Memory B cell (primary cell): ENCODE data around the gene CEP63.
"Not testable (repeated sequence)": the region's sequence is repeated elsewhere in the genome, so short reads cannot be mapped to it uniquely, and the experiment has no call there.

Experiments used
- ATAC-seq: fragments of 150-1000 bp; cut with Tn5 transposase; 2 replicates; pipeline ENCODE4 v1.10.0; 2021; ENCODE audit warnings: low read depth, mild to moderate bottlenecking, moderate library complexity
- DNase-seq, 2 donors: peaks; one replicate each; pipeline ENCODE4 v3.0.0; 2022; ENCODE audit warnings: low spot score in 2 of 2
- H3K27ac Mint-ChIP-seq: one replicate; pipeline ENCODE4 v1.8.0; 2022; ENCODE audit warnings: mild to moderate bottlenecking, moderate library complexity, mixed read lengths
- H3K27me3 Mint-ChIP-seq: one replicate; pipeline ENCODE4 v1.8.0; 2022; ENCODE audit warnings: mixed read lengths
- H3K36me3 Mint-ChIP-seq: one replicate; pipeline ENCODE4 v1.8.0; 2022; ENCODE audit warnings: mild to moderate bottlenecking, mixed read lengths
- H3K4me1 Mint-ChIP-seq: one replicate; pipeline ENCODE4 v1.8.0; 2022; ENCODE audit warnings: mixed read lengths
- H3K4me3 Mint-ChIP-seq: one replicate; pipeline ENCODE4 v1.8.0; 2022; ENCODE audit warnings: mild to moderate bottlenecking, moderate library complexity, mixed read lengths
- H3K9me3 Mint-ChIP-seq: one replicate; pipeline ENCODE4 v1.8.0; 2022; ENCODE audit warnings: mixed read lengths

CEP63 gene

DNA sequence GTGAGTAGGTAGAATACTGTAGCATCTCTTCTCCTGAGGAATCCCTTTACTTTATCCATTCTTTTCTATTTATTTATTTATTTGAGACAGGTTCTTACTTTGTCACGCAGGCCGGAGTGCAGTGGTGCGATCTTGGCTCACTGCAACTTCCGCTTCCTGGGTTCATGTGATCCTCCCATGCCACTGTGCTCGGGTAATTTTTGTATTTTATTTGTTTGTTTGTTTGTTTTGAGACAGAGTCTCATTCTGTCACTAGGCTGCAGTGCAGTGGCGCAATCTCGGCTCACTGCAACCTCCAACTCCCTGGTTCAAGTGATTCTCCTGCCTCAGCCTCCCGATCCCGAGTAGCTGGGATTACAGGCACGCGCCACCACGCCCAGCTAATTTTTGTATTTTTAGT lies 58.9 kb downstream of the CEP63 start:
- not testable (repeated sequence) for H3K4me3 Mint-ChIP-seq, H3K9me3 Mint-ChIP-seq

GRCh38 chr3:134545818-134546217 lies 60.0 kb downstream of the CEP63 start:
- Mint-ChIP-seq H3K27me3 (no peaks in the 10 kb centered on the region), H3K36me3 (peaks cover 35% of the 10 kb centered on the region), H3K27ac (no peak overlapping the region), H3K4me1 (peaks cover 3% of the 10 kb centered on the region), H3K9me3 (no peaks in the 10 kb centered on the region), H3K4me3 (no peak overlapping the region)
- no peak for ATAC-seq
- DNase-seq: no peak

More for the DNA sequence above, 58.9 kb downstream of the CEP63 start:
- H3K27me3 Mint-ChIP-seq, H3K4me1 Mint-ChIP-seq, ATAC-seq, H3K27ac Mint-ChIP-seq, DNase-seq: not testable (repeated sequence)
- peaks cover 28% of the 10 kb centered on the region for H3K36me3 Mint-ChIP-seq

DNA sequence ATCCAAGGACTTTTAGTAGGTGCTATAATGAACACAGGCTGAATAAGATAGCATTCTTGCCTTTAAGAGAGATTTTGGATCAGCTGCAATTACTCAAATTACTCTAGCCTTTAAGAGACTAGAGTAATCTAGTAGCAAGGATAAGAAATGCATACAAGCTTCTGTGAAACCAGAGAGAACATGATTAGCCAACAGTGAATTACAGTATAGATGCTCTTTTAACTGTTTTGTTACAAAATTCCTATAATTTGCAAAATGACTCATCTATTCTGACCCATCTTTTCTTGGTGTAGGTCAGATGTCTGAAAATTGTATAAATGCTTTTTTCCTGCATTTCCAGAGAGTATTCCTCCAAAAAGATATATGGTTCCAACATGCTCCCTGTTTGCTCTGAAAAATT lies 66.9 kb downstream of the CEP63 start:
- no peaks in the 10 kb centered on the region for H3K27me3 Mint-ChIP-seq
- DNase-seq (no peak), ATAC-seq (no peak)
- no peak overlapping the region for H3K4me3 Mint-ChIP-seq
- H3K4me1 Mint-ChIP-seq: peaks cover 3% of the 10 kb centered on the region
- H3K36me3 Mint-ChIP-seq: peaks cover 39% of the 10 kb centered on the region
- H3K9me3 Mint-ChIP-seq: no peaks in the 10 kb centered on the region
- no peak overlapping the region for H3K27ac Mint-ChIP-seq

DNA sequence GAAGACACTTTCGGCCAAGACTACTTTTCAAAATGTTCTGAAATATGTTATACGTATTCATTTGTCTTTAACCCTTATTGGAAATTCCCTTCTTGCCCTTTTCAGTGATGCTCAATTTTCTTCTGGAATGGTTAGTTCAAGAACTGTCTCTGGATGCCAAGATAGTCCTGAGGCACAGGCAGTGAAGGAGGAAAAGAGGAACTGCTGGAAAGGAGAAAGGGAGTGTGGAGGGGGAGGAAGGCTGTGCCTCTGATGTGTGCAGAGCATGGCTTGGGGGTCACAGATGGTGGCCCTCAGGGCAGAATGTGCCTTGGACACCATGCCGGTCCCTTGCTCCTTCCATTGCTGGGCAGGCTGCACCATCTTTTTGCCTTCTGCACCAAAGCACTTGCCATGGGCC lies 73.7 kb downstream of the CEP63 start:
- H3K27me3 Mint-ChIP-seq: no peaks in the 10 kb centered on the region
- H3K9me3 Mint-ChIP-seq: no peaks in the 10 kb centered on the region
- H3K4me1 Mint-ChIP-seq: no peaks in the 10 kb centered on the region
- H3K27ac Mint-ChIP-seq: no peak overlapping the region
- H3K4me3 Mint-ChIP-seq: no peak overlapping the region
- peaks cover 42% of the 10 kb centered on the region for H3K36me3 Mint-ChIP-seq
- ATAC-seq (no peak), DNase-seq (no peak)

- DNase-seq (no peak), ATAC-seq (no peak)
- H3K9me3 Mint-ChIP-seq: no peaks in the 10 kb centered on the region
- H3K27me3 Mint-ChIP-seq: no peaks in the 10 kb centered on the region
- peaks cover 40% of the 10 kb centered on the region for H3K36me3 Mint-ChIP-seq
- H3K27ac Mint-ChIP-seq: no peak overlapping the region
- H3K4me3 Mint-ChIP-seq: no peak overlapping the region
- no peaks in the 10 kb centered on the region for H3K4me1 Mint-ChIP-seq
Observed at GRCh38 chr3:134562055-134562454, 76.2 kb downstream of the CEP63 start.

GRCh38 chr3:134563601-134564000 lies 77.7 kb downstream of the CEP63 start:
- ATAC-seq: no peak
- H3K9me3 Mint-ChIP-seq: peaks cover under 1% of the 10 kb centered on the region
- no peak overlapping the region for H3K27ac Mint-ChIP-seq
- no peaks in the 10 kb centered on the region for H3K4me1 Mint-ChIP-seq
- no peak for DNase-seq
- peaks cover 36% of the 10 kb centered on the region for H3K36me3 Mint-ChIP-seq
- H3K4me3 Mint-ChIP-seq: no peak overlapping the region
- H3K27me3 Mint-ChIP-seq: no peaks in the 10 kb centered on the region

- no peak for ATAC-seq
- no peaks in the 10 kb centered on the region for H3K4me1 Mint-ChIP-seq
- no peaks in the 10 kb centered on the region for H3K27me3 Mint-ChIP-seq
- H3K36me3 Mint-ChIP-seq: peaks cover 29% of the 10 kb centered on the region
- no peak overlapping the region for H3K27ac Mint-ChIP-seq
- DNase-seq: no peak
- peaks cover 6% of the 10 kb centered on the region for H3K9me3 Mint-ChIP-seq
- no peak overlapping the region for H3K4me3 Mint-ChIP-seq
Observed at GRCh38 chr3:134564991-134565390, 79.1 kb downstream of the CEP63 start.

- H3K27me3 Mint-ChIP-seq: no peaks in the 10 kb centered on the region
- no peak for ATAC-seq
- no peak overlapping the region for H3K27ac Mint-ChIP-seq
- H3K4me3 Mint-ChIP-seq: no peak overlapping the region
- no peak for DNase-seq
- H3K4me1 Mint-ChIP-seq: no peaks in the 10 kb centered on the region
- peaks cover 22% of the 10 kb centered on the region for H3K36me3 Mint-ChIP-seq
- peaks cover 17% of the 10 kb centered on the region for H3K9me3 Mint-ChIP-seq
Observed at GRCh38 chr3:134567605-134568004, 81.7 kb downstream of the CEP63 start.

DNA sequence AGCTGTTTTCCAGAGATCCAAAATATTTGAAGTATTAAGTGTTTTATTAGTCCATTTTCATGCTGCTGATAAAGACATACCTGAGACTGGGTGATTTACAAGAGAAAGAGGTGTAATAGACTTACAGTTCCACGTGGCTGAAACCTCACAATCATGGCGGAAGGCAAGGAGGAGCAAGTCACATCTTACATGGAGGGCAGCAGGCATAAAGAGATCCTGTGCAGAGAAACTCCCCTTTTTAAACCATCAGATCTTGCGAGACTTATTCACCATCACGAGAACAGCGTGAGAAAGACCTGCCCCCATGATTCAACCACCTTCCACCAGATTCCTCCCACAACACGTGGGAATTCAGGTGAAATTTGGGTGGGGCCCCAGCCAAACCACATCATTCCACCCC lies 82.9 kb downstream of the CEP63 start:
- Mint-ChIP-seq H3K4me1 (no peaks in the 10 kb centered on the region), H3K4me3 (no peak overlapping the region), H3K36me3 (peaks cover 13% of the 10 kb centered on the region), H3K9me3 (peaks cover 17% of the 10 kb centered on the region), H3K27ac (no peak overlapping the region), H3K27me3 (no peaks in the 10 kb centered on the region)
- no peak for DNase-seq
- ATAC-seq: no peak

DNA sequence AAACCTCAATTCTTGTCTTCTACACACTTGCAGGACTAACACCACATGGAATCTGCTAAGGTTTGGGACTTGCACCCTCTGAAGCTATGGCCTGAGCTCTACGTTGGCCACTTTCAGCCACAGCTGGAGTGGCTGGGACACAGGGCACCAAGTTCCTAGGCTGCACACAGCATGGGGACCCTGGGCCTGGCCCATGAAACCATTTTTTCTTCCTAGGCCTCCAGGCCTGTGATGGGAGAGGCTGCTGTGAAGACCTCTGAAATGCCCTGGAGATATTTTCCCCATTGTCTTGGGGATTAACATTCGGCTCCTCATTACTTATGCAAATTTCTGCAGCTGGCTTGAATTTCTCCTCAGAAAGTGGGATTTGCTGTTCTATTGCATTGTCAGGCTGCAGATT lies 84.0 kb downstream of the CEP63 start:
- H3K36me3 Mint-ChIP-seq, H3K4me1 Mint-ChIP-seq, ATAC-seq, H3K27me3 Mint-ChIP-seq, DNase-seq, H3K27ac Mint-ChIP-seq, H3K4me3 Mint-ChIP-seq: not testable (repeated sequence)
- peaks cover 19% of the 10 kb centered on the region for H3K9me3 Mint-ChIP-seq

DNA sequence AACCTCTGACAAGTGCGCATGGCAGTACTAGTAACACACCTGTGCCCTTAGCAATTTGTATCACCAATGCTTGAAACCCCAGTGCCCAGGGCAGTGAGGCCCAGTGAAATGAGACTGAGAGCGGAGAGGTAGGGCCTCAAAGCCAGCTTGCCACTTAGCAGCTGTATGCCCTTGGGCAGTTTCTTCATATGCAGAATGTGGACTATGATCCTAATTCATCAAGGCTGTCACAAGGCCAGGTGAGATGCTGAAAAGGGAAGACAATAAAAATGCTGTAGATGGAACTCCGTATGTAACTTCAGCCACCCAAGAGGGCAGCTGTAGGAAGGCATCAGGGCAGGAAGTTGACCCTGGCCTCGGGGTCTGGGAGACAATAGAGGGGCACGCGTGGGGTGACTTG lies 90.6 kb downstream of the CEP63 start:
- Mint-ChIP-seq H3K4me1 (no peaks in the 10 kb centered on the region), H3K9me3 (peaks cover 7% of the 10 kb centered on the region), H3K4me3 (no peak overlapping the region), H3K36me3 (peaks cover 5% of the 10 kb centered on the region), H3K27ac (peak overlapping the region; percentile 6), H3K27me3 (no peaks in the 10 kb centered on the region)
- ATAC-seq (no peak), DNase-seq (no peak)

DNA sequence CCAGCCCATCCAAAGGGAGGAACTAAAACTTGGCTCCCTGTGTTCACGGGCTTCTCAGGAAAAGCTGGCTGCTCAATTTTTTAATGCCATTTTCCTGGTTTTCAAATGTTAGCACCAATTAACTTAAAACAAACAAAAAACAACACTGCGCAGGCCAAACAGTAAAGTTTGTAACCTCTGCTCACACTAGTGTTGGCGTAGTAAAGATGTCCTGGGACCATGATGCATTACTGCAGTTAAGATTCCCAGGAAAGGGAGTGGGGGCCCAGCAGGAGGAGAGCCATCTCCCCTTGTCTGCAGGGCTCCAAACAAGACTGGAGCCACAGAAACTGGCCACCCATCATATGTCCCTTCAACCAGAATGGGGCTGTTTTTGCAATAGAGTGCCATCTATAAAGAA lies 91.0 kb downstream of the CEP63 start:
- Mint-ChIP-seq H3K9me3 (peaks cover 7% of the 10 kb centered on the region), H3K4me3 (no peak overlapping the region), H3K27me3 (no peaks in the 10 kb centered on the region), H3K27ac (peak overlapping the region; percentile 6), H3K36me3 (peaks cover 5% of the 10 kb centered on the region), H3K4me1 (no peaks in the 10 kb centered on the region)
- ATAC-seq (no peak), DNase-seq (no peak)

DNA sequence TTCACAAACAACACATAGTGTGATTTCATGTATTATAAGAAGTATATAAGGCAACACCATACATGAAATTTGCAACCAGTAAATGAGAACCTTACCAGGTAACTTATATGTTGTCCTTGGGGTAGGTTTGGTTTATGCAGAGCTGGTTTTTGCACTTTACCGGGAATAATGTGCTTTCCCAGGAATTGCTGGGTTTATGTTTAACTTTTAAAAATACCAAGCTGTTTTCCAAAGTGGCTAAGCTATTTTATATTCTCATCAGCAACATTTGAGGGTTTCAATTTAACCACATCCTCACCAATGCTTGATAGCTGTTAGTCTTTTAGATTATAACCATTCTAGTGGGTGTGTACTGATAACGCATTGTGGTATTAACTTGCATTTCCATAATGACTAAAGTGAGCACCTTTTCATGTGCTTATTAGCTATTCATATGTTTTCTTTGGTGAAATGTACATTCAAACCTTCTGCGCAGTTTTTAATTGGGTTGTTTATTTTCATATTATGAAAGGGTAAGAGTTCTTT lies 93.3 kb downstream of the CEP63 start:
- peaks cover 2% of the 10 kb centered on the region for H3K9me3 Mint-ChIP-seq
- H3K4me1 Mint-ChIP-seq: no peaks in the 10 kb centered on the region
- ATAC-seq (no peak), DNase-seq (no peak)
- H3K27ac Mint-ChIP-seq: no peak overlapping the region
- H3K27me3 Mint-ChIP-seq: no peaks in the 10 kb centered on the region
- no peak overlapping the region for H3K4me3 Mint-ChIP-seq
- H3K36me3 Mint-ChIP-seq: peaks cover 5% of the 10 kb centered on the region

GRCh38 chr3:134590766-134591165 lies 104.9 kb downstream of the CEP63 start:
- ATAC-seq (no peak), DNase-seq (no peak)
- Mint-ChIP-seq H3K27me3 (peaks cover 8% of the 10 kb centered on the region), H3K27ac (no peak overlapping the region), H3K36me3 (peaks cover 3% of the 10 kb centered on the region), H3K9me3 (peaks cover 4% of the 10 kb centered on the region), H3K4me3 (no peak overlapping the region), H3K4me1 (no peaks in the 10 kb centered on the region)

- Mint-ChIP-seq H3K9me3 (peaks cover 1% of the 10 kb centered on the region), H3K27ac (no peak overlapping the region), H3K36me3 (no peaks in the 10 kb centered on the region), H3K4me1 (no peaks in the 10 kb centered on the region), H3K4me3 (no peak overlapping the region), H3K27me3 (peaks cover 4% of the 10 kb centered on the region)
- no peak for ATAC-seq
- DNase-seq: no peak
Observed at GRCh38 chr3:134592806-134593205, 106.9 kb downstream of the CEP63 start.
